HepG2 (cell line): ENCODE results near the gene TAF8. TPM values are rescaled to one million over a fixed set of nuclear protein-coding genes. Genes with fewer than 3 reads are reported as not detected.

Experiments
- CHD4 ChIP-seq: fragments of 200-600 bp; sonication (generic); IDR thresholded peaks from 2 replicates; pipeline ENCODE4 v1.7.0; 2017; ENCODE audit warnings: mild to moderate bottlenecking, low read length, borderline replicate concordance
- GABPB1 ChIP-seq: IDR thresholded peaks from 2 replicates; pipeline ENCODE4 v1.6.1; 2016; ENCODE audit warnings: mild to moderate bottlenecking, missing genetic modification reagents, moderate library complexity, missing compliant biosample characterization
- HNRNPL ChIP-seq: fragments of 200-400 bp; formaldehyde crosslinking; IDR thresholded peaks from 2 replicates; pipeline ENCODE4 v1.6.1; 2017; ENCODE audit warnings: mild to moderate bottlenecking, low read depth, low read length
- NFE2 ChIP-seq: sonication (generic); formaldehyde crosslinking; IDR thresholded peaks from 2 replicates; pipeline ENCODE4 v1.4.0; 2020; ENCODE audit warnings: missing genetic modification reagents
- NFYB ChIP-seq: sonication (generic); formaldehyde crosslinking; IDR thresholded peaks from 2 replicates; pipeline ENCODE4 v1.4.0; 2020; ENCODE audit warnings: missing genetic modification reagents
- NR2F6 ChIP-seq, 2 experiments: IDR thresholded peaks; 2 replicates each; pipeline ENCODE4 v1.6.1; 2016; ENCODE audit warnings: antibody characterized with exemption in 1 of 2, mild to moderate bottlenecking in 1 of 2
- PITX1 ChIP-seq: sonication (generic); formaldehyde crosslinking; IDR thresholded peaks from 2 replicates; pipeline ENCODE4 v1.5.1; 2020; ENCODE audit warnings: mild to moderate bottlenecking, missing genetic modification reagents
- PREB ChIP-seq: sonication (generic); formaldehyde crosslinking; IDR thresholded peaks from 2 replicates; pipeline ENCODE4 v1.4.0; 2020; ENCODE audit warnings: missing genetic modification reagents
- PTBP1 ChIP-seq: fragments of 200-400 bp; formaldehyde crosslinking; IDR thresholded peaks from 2 replicates; pipeline ENCODE4 v1.6.1; 2018; ENCODE audit warnings: low read length, low read depth; ENCODE audit not compliant: poor library complexity, severe bottlenecking
- RXRB ChIP-seq: IDR thresholded peaks from 2 replicates; pipeline ENCODE4 v1.6.1; 2016; ENCODE audit warnings: borderline replicate concordance, missing genetic modification reagents, missing compliant biosample characterization
- SKIL ChIP-seq: sonication (generic); formaldehyde crosslinking; IDR thresholded peaks from 2 replicates; pipeline ENCODE4 v1.8.0; 2022; ENCODE audit warnings: missing genetic modification reagents, mild to moderate bottlenecking, moderate library complexity, borderline replicate concordance
- ZBTB7A ChIP-seq: sonication (generic); formaldehyde crosslinking; IDR thresholded peaks from 2 replicates; pipeline ENCODE4 v1.8.0; 2022; ENCODE audit warnings: mild to moderate bottlenecking, missing genetic modification reagents
- ZBTB7B ChIP-seq: sonication (generic); formaldehyde crosslinking; IDR thresholded peaks from 2 replicates; pipeline ENCODE4 v1.4.0; 2020; ENCODE audit warnings: missing genetic modification reagents
- ZNF143 ChIP-seq: sonication (generic); formaldehyde crosslinking; IDR thresholded peaks from 2 replicates; pipeline ENCODE4 v1.4.0; 2020; ENCODE audit warnings: missing genetic modification reagents
- ZNF501 ChIP-seq: sonication (generic); formaldehyde crosslinking; IDR thresholded peaks from 2 replicates; pipeline ENCODE4 v1.5.1; 2020; ENCODE audit warnings: mild to moderate bottlenecking, moderate library complexity, missing genetic modification reagents
- ZNF574 ChIP-seq: sonication (generic); formaldehyde crosslinking; IDR thresholded peaks from 2 replicates; pipeline ENCODE4 v1.4.0; 2020; ENCODE audit warnings: missing genetic modification reagents
- polyA plus RNA-seq, 8 experiments: library from polyadenylated mRNA; depleted of rRNA in 3 of 8; stranded (reverse) in 7 of 8; unstranded in 1 of 8; fragments of >200 nt; fragmentation: Illumina TruSeq in 4 of 8; extraction: Trizol in 4 of 8; gene quantifications; 2 replicates each; pipeline versions ENCODE4 v1.2.1 to v1.2.3, GENCODE V29; 2011 to 2016; ENCODE audit warnings: low read depth in 4 of 8, missing spikeins in 1 of 8, mixed read lengths in 1 of 8; ENCODE audit not compliant: insufficient read depth in 1 of 8
- total RNA-seq, 5 experiments: library from RNA; depleted of rRNA; stranded (reverse); fragments of >200 nt; fragmentation: Illumina TruSeq; extraction: Trizol; gene quantifications; 2 replicates each; pipeline ENCODE4 v1.2.3, GENCODE V29; 2016; ENCODE audit warnings: low read depth in 1 of 5

TAF8 gene
- total and polyA plus RNA-seq, 2 of the 13 experiments (the other 11 are each of a cell fraction or from before 2014, with no cell fraction given), result 25.2 to 25.8 TPM

- TF ChIP-seq ZNF574, result 0 out of 2 replicates have a peak, but pooled peaks have one; percentile 36
- TF ChIP-seq NFE2, result no peak
- no peak for TF ChIP-seq HNRNPL
- no peak for TF ChIP-seq PTBP1
- TF ChIP-seq ZNF501, result 0 out of 2 replicates have a peak, but pooled peaks have one; percentile 18
- 0 out of 2 replicates have a peak, but pooled peaks have one; percentile 17 for TF ChIP-seq GABPB1 (CRISPR knock-in tag)
- no peak for TF ChIP-seq ZBTB7B (CRISPR knock-in tag)
- TF ChIP-seq PITX1 (CRISPR knock-in tag), result no peak
- TF ChIP-seq RXRB (CRISPR knock-in tag), result peak; percentile 29; the same call in 1 of the 2 replicates
- TF ChIP-seq NR2F6 (IDR thresholded peaks at IDR 0.05), result no peak
- peak; percentile 39 for TF ChIP-seq NR2F6 (CRISPR knock-in tag; IDR thresholded peaks at IDR 0.05)
- peak; percentile 30; the same call in 1 of the 2 replicates for TF ChIP-seq SKIL
- TF ChIP-seq PREB (CRISPR knock-in tag), result no peak
- no peak for TF ChIP-seq NFYB
- no peak for TF ChIP-seq CHD4
- TF ChIP-seq ZBTB7A, result no peak
- TF ChIP-seq ZNF143 (CRISPR knock-in tag), result 0 out of 2 replicates have a peak, but pooled peaks have one; percentile 17
Observed at GRCh38 chr6:42133926-42134325, 83.6 kb downstream of the TAF8 start (continued).
